Ascending aorta (tissue), 2 donors: ENCODE results near the gene TRMT112. TPM values are rescaled to one million over a fixed set of nuclear protein-coding genes. Genes with fewer than 3 reads are reported as not detected.

Experiments used
- DNase-seq, 2 donors: peaks; one replicate each; pipeline ENCODE4 v3.0.0-alpha.2; 2019; ENCODE audit warnings: low spot score in 2 of 2
- H3K27ac ChIP-seq, 2 donors: fragments of 200-600 bp; sonication (generic); one replicate each; pipeline ENCODE4 v1.5.1; 2016 to 2017; ENCODE audit warnings: mild to moderate bottlenecking in 1 of 2
- H3K27me3 ChIP-seq: fragments of 200-600 bp; sonication (generic); one replicate; pipeline ENCODE4 v1.5.1; 2017
- H3K36me3 ChIP-seq, 2 donors: fragments of 200-600 bp; sonication (generic); one replicate each; pipeline ENCODE4 v1.5.1; 2016
- H3K4me1 ChIP-seq, 2 donors: fragments of 200-600 bp; sonication (generic); one replicate each; pipeline ENCODE4 v1.5.1; 2016 to 2017; ENCODE audit warnings: mild to moderate bottlenecking in 1 of 2
- H3K4me3 ChIP-seq, 2 donors: fragments of 200-600 bp; sonication (generic); one replicate each; pipeline ENCODE4 v1.5.1; 2016 to 2017; ENCODE audit warnings: mild to moderate bottlenecking in 1 of 2
- H3K9me3 ChIP-seq, 2 donors: fragments of 200-600 bp; sonication (generic); one replicate each; pipeline ENCODE4 v1.5.1; 2016
- intact Hi-C: fragments of 100-400 bp; cut with DNase I; formaldehyde crosslinking; loops from one replicate; pipeline ENCODE4 v1.15.1; 2023
- total RNA-seq: library from RNA; depleted of rRNA; stranded (reverse); fragments of >200 nt; gene quantifications from one replicate; pipeline ENCODE4 v1.1.0, GENCODE V29; 2016
- TF ChIP-seq, protein P1 (sequence below), 3 experiments: fragments of 200-600 bp in 2 of 3; fragments of 450-650 bp in 1 of 3; sonication (generic) in 2 of 3; IDR thresholded peaks; one replicate each; pipeline ENCODE4 v1.5.1; 2016 to 2019; ENCODE audit warnings: antibody characterized with exemption in 3 of 3, mild to moderate bottlenecking in 1 of 3, moderate library complexity in 1 of 3

Gene TRMT112
- total RNA-seq, 1 donor from 2014 or later: 384 TPM

GRCh38 chr11:64323373-64323772 is 6.0 kb upstream of the TRMT112 start:
- Histone ChIP-seq H3K27ac (no peak overlapping the region), H3K4me1 (peaks cover 6 to 7% of the 10 kb centered on the region in 2 donors), H3K27me3 (no peaks in the 10 kb centered on the region), H3K4me3 (no peak overlapping the region), H3K9me3 (no peaks in the 10 kb centered on the region), H3K36me3 (peaks cover 9 to 18% of the 10 kb centered on the region in 2 donors)
- DNase-seq: no peak
- TF ChIP-seq, protein P1, sequence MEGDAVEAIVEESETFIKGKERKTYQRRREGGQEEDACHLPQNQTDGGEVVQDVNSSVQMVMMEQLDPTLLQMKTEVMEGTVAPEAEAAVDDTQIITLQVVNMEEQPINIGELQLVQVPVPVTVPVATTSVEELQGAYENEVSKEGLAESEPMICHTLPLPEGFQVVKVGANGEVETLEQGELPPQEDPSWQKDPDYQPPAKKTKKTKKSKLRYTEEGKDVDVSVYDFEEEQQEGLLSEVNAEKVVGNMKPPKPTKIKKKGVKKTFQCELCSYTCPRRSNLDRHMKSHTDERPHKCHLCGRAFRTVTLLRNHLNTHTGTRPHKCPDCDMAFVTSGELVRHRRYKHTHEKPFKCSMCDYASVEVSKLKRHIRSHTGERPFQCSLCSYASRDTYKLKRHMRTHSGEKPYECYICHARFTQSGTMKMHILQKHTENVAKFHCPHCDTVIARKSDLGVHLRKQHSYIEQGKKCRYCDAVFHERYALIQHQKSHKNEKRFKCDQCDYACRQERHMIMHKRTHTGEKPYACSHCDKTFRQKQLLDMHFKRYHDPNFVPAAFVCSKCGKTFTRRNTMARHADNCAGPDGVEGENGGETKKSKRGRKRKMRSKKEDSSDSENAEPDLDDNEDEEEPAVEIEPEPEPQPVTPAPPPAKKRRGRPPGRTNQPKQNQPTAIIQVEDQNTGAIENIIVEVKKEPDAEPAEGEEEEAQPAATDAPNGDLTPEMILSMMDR (IDR thresholded peaks at IDR 0.05): no peak
- intact Hi-C loops: no loop called here

DNA sequence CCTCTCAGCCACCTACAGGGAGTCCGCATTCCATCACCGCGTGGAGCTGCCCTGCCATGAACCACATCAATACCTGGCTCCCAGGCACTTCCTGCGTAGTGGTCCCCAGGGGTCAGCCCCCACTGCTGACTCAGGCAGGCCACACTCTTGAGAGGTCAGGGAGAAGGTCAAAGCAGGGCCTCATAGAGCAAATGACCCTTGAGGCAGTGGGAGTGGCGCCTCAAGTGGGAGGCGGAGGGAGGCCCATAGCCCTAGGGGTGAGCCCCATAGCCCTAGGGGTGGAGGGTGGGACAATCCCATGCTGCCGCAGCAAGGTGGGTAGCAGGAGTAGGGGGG is 5.5 kb upstream of the TRMT112 start:
- intact Hi-C loops: no loop called here
- Histone ChIP-seq H3K36me3 (peaks cover 9 to 18% of the 10 kb centered on the region in 2 donors), H3K4me1 (peaks cover 6 to 7% of the 10 kb centered on the region in 2 donors), H3K27ac (no peak overlapping the region), H3K4me3 (no peak overlapping the region), H3K9me3 (no peaks in the 10 kb centered on the region), H3K27me3 (no peaks in the 10 kb centered on the region)
- DNase-seq: no peak
- TF ChIP-seq, protein P1 (IDR thresholded peaks at IDR 0.05): no peak

GRCh38 chr11:64321533-64321932 is 4.2 kb upstream of the TRMT112 start:
- TF ChIP-seq, protein P1 (IDR thresholded peaks at IDR 0.05): no peak
- H3K9me3 ChIP-seq: no peaks in the 10 kb centered on the region
- intact Hi-C loops: no loop called here
- no peak overlapping the region for H3K27ac ChIP-seq
- no peak overlapping the region for H3K4me3 ChIP-seq
- H3K36me3 ChIP-seq: peaks cover 9 to 18% of the 10 kb centered on the region in 2 donors
- no peak for DNase-seq
- peaks cover 7% of the 10 kb centered on the region in 2 donors for H3K4me1 ChIP-seq
- H3K27me3 ChIP-seq: no peaks in the 10 kb centered on the region

- intact Hi-C loops: no loop called here
- peaks cover 7 to 10% of the 10 kb centered on the region in 2 donors for H3K4me1 ChIP-seq
- TF ChIP-seq, protein P1 (IDR thresholded peaks at IDR 0.05): no peak
- peaks cover 9 to 21% of the 10 kb centered on the region in 2 donors for H3K36me3 ChIP-seq
- DNase-seq: no peak
- no peak overlapping the region for H3K27ac ChIP-seq
- no peaks in the 10 kb centered on the region for H3K27me3 ChIP-seq
- no peak overlapping the region for H3K4me3 ChIP-seq
- no peaks in the 10 kb centered on the region for H3K9me3 ChIP-seq
Measured at GRCh38 chr11:64321026-64321425, 3.7 kb upstream of the TRMT112 start.

- H3K4me1 ChIP-seq: peaks cover 7 to 10% of the 10 kb centered on the region in 2 donors
- no peaks in the 10 kb centered on the region for H3K9me3 ChIP-seq
- H3K36me3 ChIP-seq: peaks cover 9 to 26% of the 10 kb centered on the region in 2 donors
- TF ChIP-seq, protein P1 (IDR thresholded peaks at IDR 0.05): no peak
- no peaks in the 10 kb centered on the region for H3K27me3 ChIP-seq
- no peak for DNase-seq
- no peak overlapping the region for H3K4me3 ChIP-seq
- intact Hi-C loops: no loop called here
- H3K27ac ChIP-seq: no peak overlapping the region
Measured at GRCh38 chr11:64320556-64320955, 3.2 kb upstream of the TRMT112 start.
